HFF-Myc (cell line): Measurements from ENCODE around the gene TECPR1.

Source experiments
- DNase-seq: peaks from one replicate; pipeline ENCODE4 v3.0.0-alpha.2; 2011; ENCODE audit warnings: low read depth; ENCODE audit errors: extremely low read depth
- H3K4me3 ChIP-seq: replicated peaks from 2 replicates; pipeline ENCODE4 v1.5.1; 2011; ENCODE audit warnings: low read depth, mild to moderate bottlenecking, control low read depth, low read length
- CTCF ChIP-seq: IDR thresholded peaks from 2 replicates; pipeline ENCODE4 v1.5.1; 2012; ENCODE audit warnings: mild to moderate bottlenecking, low read depth, low read length, control low read depth; ENCODE audit errors: missing control alignments

Gene TECPR1

DNA sequence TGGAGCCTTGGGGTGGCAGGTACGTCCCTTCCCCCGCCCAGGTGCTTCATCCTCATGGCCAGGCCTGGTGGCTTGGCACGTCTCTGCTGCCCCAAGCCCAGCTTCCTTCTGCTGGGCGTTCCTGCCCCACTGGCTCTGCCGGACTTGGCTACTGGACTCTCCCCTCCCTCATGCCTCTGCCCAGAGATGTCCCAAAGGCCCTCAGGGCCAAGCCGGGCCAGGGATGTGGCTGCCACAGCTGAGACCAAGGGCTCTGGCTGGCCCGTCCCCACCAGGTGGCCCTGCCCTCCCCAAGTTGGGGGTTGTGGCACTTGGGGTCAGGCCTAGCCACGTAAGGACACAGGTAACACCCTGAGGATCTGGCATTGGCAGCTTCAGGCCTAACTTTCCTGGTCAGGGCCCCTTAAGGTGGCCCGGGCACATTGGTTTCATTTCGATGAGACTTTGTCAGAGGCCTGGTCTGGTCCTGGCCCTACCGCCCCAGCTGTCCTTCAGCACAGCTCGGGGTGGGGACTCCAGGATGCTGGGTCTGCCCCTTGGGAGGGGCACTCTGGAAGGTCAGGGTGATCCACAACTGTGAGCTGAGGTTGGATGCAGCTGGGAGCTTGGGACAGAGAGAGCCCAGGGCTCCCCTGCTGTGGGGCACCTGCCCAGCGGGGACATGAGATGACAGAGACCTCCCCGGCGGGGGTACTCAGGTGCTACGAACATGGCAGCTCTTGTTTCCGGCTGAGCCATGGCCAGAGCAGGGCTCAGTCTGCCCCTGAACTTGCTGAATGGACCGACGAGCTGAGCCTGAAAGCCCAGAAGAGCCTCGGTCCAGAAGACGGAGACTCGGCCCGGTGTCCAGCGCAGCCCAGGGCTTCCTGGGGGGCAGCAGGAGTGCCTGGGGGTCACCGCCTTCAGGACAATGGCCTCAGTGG, 37.9 kb downstream of the TECPR1 start:
- no peak for TF ChIP-seq CTCF
- H3K4me3 ChIP-seq: no peak overlapping the region
- no peak for DNase-seq

DNA sequence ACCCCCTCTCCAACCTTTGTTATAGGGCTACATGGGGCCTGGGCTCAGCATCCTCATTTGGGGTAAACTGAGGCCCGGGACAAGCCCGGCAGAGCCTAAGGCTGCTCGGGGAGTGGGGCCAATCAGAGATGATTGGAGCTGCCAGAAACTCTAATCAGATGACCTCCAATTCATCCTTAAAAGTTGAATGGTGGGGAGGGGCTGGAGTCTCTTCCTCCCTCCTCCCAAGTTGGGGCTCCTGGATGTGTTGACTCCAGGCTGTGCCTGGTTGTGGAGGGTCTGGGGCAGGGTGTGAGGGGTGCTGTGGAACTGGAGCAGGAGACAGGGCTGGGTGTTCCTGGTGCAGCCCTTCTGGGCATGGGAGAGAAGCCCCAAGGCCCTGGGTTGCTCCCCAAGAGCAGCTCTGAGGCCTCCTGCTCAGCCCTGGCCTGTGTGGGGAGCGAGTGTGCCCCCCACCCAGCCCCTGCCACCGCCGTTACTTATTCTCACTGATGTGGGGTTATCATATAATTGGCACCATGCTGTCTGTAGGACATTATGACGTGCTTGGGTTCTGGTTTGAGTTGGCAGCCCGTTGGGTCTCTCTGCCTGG, 38.6 kb downstream of the TECPR1 start:
- no peak overlapping the region for H3K4me3 ChIP-seq
- DNase-seq: no peak
- TF ChIP-seq CTCF: no peak

DNA sequence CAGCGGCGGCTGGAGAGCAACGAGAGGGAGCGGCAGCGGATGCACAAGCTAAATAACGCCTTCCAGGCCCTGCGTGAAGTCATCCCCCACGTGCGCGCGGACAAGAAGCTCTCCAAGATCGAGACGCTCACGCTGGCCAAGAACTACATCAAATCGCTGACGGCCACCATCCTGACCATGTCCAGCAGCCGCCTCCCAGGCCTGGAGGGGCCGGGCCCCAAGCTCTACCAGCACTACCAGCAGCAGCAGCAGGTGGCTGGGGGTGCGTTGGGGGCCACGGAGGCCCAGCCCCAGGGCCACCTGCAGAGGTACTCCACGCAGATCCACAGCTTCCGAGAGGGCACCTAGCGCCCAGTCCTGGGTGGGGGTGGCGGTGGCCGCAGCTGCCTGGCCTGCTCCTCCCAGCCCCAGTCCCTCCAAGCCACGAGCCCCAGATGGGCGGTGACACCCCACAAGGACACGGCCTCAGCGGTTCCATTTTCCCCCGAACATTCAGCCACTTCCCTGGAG, 39.4 kb downstream of the TECPR1 start:
- no peak for TF ChIP-seq CTCF
- no peak for DNase-seq
- no peak overlapping the region for H3K4me3 ChIP-seq

DNA sequence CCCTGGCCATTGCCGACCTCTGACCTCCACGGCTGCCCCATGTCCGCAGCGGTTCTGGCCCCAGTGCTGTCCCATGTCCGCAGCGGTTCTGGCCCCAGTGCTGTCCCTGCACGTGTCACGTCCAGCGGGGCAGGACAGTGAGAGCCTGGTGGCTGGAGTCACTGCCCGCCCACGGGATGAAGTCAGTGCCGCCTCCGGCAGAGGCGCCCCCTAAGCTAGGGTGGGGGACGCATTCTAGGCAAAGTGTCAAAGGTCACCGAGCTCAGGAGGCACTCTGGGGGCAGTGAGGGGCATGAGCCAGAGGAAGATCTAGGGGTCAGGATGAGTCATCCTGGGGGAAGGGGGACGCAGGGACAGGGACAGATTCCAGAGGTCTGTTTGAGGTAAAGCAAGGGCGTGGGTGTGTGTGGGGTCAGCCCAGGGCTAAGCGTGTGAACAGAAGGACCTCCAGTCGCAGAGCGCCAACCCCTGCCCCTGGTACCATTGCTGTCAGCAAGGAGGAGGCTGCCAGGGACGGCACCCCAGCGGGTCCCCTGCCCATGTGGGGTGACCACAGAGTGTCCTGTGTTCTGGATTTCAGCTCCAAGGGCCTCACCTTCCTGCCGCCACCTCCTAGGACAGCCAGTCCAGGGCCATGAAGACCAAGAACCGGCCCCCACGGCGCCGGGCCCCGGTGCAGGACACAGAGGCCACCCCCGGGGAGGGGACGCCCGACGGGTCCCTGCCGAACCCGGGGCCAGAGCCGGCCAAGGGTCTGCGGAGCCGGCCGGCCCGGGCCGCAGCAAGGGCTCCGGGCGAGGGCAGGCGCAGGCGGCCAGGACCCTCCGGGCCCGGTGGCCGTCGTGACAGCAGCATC, 40.1 kb downstream of the TECPR1 start:
- no peak overlapping the region for H3K4me3 ChIP-seq
- no peak for DNase-seq
- TF ChIP-seq CTCF: no peak

- no peak for DNase-seq
- TF ChIP-seq CTCF: no peak
- 0 out of 2 replicates have a peak within 1 kb of the TSS, but pooled peaks have one; percentile 13 for H3K4me3 ChIP-seq
Measured at GRCh38 chr7:98211221-98211675, 40.8 kb downstream of the TECPR1 start, which contains the start of gene BHLHA15. BHLHA15 (plus strand) TSS chr7:98211439; CDS start chr7:98212310, 871 bp downstream.
